ENCODE data around the gene CLIC6.

DNA sequence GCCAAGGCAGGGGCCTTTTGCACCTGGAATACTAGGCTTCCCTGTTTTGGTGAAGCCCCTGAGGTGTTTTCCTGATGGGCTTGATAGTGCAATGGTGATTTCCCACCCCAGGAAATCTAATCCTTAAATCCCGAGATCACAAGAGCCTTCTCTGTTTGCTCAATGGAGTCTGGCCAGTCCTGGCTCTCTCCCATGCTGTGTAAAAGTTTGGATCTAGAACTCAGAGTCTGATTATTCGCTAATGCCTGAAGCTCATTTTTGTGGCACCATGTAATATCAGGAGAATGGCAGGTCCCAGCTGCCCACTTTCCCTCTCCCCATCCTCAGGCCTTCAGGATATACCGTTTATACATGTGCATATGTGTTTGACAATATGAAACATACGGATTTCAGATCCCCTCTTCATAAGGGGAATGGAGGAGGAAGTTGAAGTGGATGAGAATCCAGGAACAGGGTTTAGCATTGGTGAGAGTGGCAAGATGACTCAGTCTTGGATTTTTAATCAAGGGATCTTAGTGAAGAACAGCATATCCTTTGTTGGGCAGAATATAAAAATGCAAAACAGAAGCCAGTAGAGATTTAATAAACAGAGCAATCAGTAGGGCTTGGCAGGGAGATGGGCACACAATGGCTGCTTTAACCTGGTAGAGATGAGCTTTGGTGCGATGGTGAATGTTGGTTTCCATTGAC is 62.1 kb downstream of the CLIC6 start:
- TF ChIP-seq, protein P1, sequence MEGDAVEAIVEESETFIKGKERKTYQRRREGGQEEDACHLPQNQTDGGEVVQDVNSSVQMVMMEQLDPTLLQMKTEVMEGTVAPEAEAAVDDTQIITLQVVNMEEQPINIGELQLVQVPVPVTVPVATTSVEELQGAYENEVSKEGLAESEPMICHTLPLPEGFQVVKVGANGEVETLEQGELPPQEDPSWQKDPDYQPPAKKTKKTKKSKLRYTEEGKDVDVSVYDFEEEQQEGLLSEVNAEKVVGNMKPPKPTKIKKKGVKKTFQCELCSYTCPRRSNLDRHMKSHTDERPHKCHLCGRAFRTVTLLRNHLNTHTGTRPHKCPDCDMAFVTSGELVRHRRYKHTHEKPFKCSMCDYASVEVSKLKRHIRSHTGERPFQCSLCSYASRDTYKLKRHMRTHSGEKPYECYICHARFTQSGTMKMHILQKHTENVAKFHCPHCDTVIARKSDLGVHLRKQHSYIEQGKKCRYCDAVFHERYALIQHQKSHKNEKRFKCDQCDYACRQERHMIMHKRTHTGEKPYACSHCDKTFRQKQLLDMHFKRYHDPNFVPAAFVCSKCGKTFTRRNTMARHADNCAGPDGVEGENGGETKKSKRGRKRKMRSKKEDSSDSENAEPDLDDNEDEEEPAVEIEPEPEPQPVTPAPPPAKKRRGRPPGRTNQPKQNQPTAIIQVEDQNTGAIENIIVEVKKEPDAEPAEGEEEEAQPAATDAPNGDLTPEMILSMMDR (IDR thresholded peaks at IDR 0.05 in 4 of 5, conservative IDR thresholded peaks at IDR 0.05 in 1 of 5): no peak
- TF ChIP-seq POLR2A (IDR thresholded peaks at IDR 0.05): no peak

All from gastrocnemius medialis (tissue), 4 donors.